Spinal cord (tissue), 10 donors: ENCODE measurements around the gene STK36. TPM values are rescaled to one million over a fixed set of nuclear protein-coding genes. Genes with fewer than 3 reads are reported as not detected.

ENCODE experiments used
- DNase-seq, 6 donors: peaks; one replicate each; pipeline versions ENCODE4 v3.0.0 to v3.0.0-alpha.2; 2013 to 2015; ENCODE audit warnings: low spot score in 6 of 6, low read depth in 4 of 6
- H3K27ac ChIP-seq: one replicate; pipeline ENCODE4 v1.5.1; 2013; ENCODE audit warnings: low read depth, low read length, control low read depth
- H3K27me3 ChIP-seq: one replicate; pipeline ENCODE4 v1.6.1; 2013; ENCODE audit warnings: low read length; ENCODE audit not compliant: control insufficient read depth, insufficient read depth
- H3K36me3 ChIP-seq: one replicate; pipeline ENCODE4 v1.6.1; 2013; ENCODE audit warnings: low read length; ENCODE audit not compliant: control insufficient read depth, insufficient read depth
- H3K4me1 ChIP-seq: one replicate; pipeline ENCODE4 v1.6.1; 2013; ENCODE audit warnings: low read length; ENCODE audit not compliant: control insufficient read depth, insufficient read depth
- H3K4me3 ChIP-seq: one replicate; pipeline ENCODE4 v1.5.1; 2013; ENCODE audit warnings: low read depth, low read length, control low read depth
- H3K9me3 ChIP-seq: one replicate; pipeline ENCODE4 v1.6.1; 2013; ENCODE audit warnings: low read length; ENCODE audit not compliant: control insufficient read depth, insufficient read depth
- WGBS: methylation state at CpG from one replicate; pipeline ENCODE4 v1.1.5; 2013; ENCODE audit warnings: missing lambda C conversion rate; ENCODE audit not compliant: insufficient coverage; 5-methylcytosine and 5-hydroxymethylcytosine counted together
- polyA plus RNA-seq, 2 donors: library from polyadenylated mRNA; unstranded; fragments of 120-200 nt; gene quantifications; one replicate each; pipeline ENCODE4 v1.2.1, GENCODE V29; 2013; ENCODE audit not compliant: insufficient read length in 2 of 2
- total RNA-seq, 2 donors: library from RNA; depleted of rRNA in 1 of 2; stranded (reverse); fragments of 120-200 nt in 1 of 2; fragments of >200 nt in 1 of 2; gene quantifications; one replicate each; pipeline versions ENCODE4 v1.2.3 to v1.2.4, GENCODE V29; 2013 to 2014
- donor health status: healthy.

Gene STK36
- total and polyA plus RNA-seq, 4 donors, result 24.9 to 89.1 (median 61.7) TPM

GRCh38 chr2:218713922-218714321, 42.0 kb downstream of the STK36 start:
- peaks cover 9% of the 10 kb centered on the region for H3K36me3 ChIP-seq
- DNase-seq, result no peak
- no peaks in the 10 kb centered on the region for H3K27me3 ChIP-seq
- H3K4me3 ChIP-seq, result no peak overlapping the region
- peaks cover 14% of the 10 kb centered on the region for H3K4me1 ChIP-seq
- H3K27ac ChIP-seq, result no peak overlapping the region
- no peaks in the 10 kb centered on the region for H3K9me3 ChIP-seq
- 94% methylated on average over 2 of the region's 2 CpGs for WGBS

- Histone ChIP-seq H3K36me3 (peaks cover 9% of the 10 kb centered on the region), H3K4me1 (peaks cover 7% of the 10 kb centered on the region), H3K27me3 (no peaks in the 10 kb centered on the region), H3K9me3 (no peaks in the 10 kb centered on the region), H3K27ac (no peak overlapping the region), H3K4me3 (no peak overlapping the region)
- 100% methylated on average over 1 of the region's 4 CpGs for WGBS
- peak in 1 of 6 donors; percentile 70 for DNase-seq
Observed at GRCh38 chr2:218716070-218716469, 44.2 kb downstream of the STK36 start.

GRCh38 chr2:218717262-218717661, 45.4 kb downstream of the STK36 start:
- Histone ChIP-seq H3K4me1 (peaks cover 4% of the 10 kb centered on the region), H3K27ac (no peak overlapping the region), H3K36me3 (peaks cover 9% of the 10 kb centered on the region), H3K9me3 (no peaks in the 10 kb centered on the region), H3K27me3 (no peaks in the 10 kb centered on the region), H3K4me3 (no peak overlapping the region)
- no CpG with 5 or more reads among the region's 3 CpGs for WGBS
- no peak for DNase-seq

GRCh38 chr2:218718058-218718457, 46.2 kb downstream of the STK36 start:
- Histone ChIP-seq H3K4me1 (no peaks in the 10 kb centered on the region), H3K27ac (no peak overlapping the region), H3K4me3 (no peak overlapping the region), H3K27me3 (no peaks in the 10 kb centered on the region), H3K9me3 (no peaks in the 10 kb centered on the region), H3K36me3 (peaks cover 9% of the 10 kb centered on the region)
- 92% methylated on average over 3 of the region's 7 CpGs for WGBS
- DNase-seq, result no peak

GRCh38 chr2:218719457-218719856, 47.6 kb downstream of the STK36 start:
- whole genome bisulfite sequencing, result 100% methylated on average over 1 of the region's 3 CpGs
- Histone ChIP-seq H3K4me3 (no peak overlapping the region), H3K27me3 (no peaks in the 10 kb centered on the region), H3K9me3 (no peaks in the 10 kb centered on the region), H3K27ac (no peak overlapping the region), H3K4me1 (no peaks in the 10 kb centered on the region), H3K36me3 (peaks cover 9% of the 10 kb centered on the region)
- DNase-seq, result no peak

DNA sequence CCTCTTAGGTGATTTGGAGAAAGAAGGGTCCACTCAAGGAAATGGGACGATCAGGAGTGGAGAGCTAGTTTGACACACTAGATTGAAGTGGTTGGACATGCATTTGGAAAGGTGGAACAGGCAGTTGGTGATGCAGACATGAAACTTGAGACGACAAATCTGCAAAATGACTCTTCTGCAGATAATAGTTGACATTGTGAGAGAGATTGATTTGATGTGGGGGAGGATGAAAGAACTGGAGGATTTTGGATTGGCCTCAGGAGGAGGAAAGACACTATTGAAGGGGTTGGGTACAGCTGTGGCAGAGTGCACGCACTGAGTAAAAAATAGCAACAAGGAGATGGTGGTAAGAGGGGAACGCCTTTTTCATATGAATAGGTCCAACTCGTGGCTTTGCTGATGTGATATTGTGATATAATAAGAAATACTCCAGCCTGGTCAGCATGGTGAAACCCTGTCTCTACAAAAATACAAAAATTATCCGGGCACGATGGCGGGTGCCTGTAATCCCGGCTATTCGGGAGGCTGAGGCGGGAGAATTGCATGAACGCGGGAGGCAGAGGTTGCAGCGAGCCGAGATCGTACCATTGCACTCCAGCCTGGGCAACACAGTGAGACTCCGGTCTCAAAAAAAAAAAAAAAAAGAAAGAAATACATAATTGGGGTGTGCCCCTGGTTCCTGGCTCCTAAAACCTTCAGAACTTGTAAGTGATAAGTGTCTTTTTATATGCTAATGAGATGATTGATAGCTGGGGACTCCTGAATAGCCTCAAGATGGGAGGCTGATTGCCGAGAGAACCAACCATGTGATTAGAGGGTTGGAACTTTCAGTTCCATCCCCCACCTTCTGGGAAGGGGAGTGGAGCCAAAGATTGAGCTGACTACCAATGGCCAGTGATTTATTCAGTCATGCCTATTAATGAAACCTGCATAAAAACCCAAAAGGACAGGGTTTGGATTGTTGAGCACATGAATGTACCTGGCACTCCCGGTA, 48.5 kb downstream of the STK36 start:
- Histone ChIP-seq H3K4me1 (no peaks in the 10 kb centered on the region), H3K27ac (no peak overlapping the region), H3K36me3 (peaks cover 9% of the 10 kb centered on the region), H3K27me3 (no peaks in the 10 kb centered on the region), H3K9me3 (no peaks in the 10 kb centered on the region), H3K4me3 (no peak overlapping the region)
- WGBS, result 90% methylated on average over 13 of the region's 19 CpGs
- DNase-seq, result no peak

DNA sequence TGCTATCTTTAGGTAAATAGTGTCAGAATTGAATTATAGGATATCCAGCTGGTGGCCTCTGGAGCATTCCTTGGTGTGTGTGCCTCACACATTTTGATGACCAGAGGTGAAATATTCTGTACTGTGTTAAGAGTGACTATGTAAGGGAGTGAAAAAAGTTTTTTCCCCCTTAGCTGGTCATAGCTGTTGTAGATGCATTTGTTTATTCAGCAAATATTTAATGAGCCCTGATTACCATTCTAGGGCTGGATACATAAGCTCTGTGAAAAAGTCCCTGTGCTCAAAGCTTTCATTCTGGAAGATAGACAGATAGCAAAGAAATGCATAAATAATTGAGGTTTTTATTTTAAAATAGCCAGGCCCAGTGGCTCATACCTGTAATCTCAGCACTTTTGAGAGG, 49.6 kb downstream of the STK36 start:
- no peaks in the 10 kb centered on the region for H3K4me1 ChIP-seq
- no peak overlapping the region for H3K27ac ChIP-seq
- H3K9me3 ChIP-seq, result peaks cover 8% of the 10 kb centered on the region
- no peaks in the 10 kb centered on the region for H3K27me3 ChIP-seq
- H3K36me3 ChIP-seq, result peaks cover 9% of the 10 kb centered on the region
- no peak overlapping the region for H3K4me3 ChIP-seq
- DNase-seq, result no peak

GRCh38 chr2:218721934-218722333, 50.0 kb downstream of the STK36 start:
- peaks cover 8% of the 10 kb centered on the region for H3K36me3 ChIP-seq
- peaks cover 8% of the 10 kb centered on the region for H3K9me3 ChIP-seq
- DNase-seq, result no peak
- WGBS, result 100% methylated on average over 1 of the region's 2 CpGs
- no peaks in the 10 kb centered on the region for H3K4me1 ChIP-seq
- no peak overlapping the region for H3K4me3 ChIP-seq
- no peaks in the 10 kb centered on the region for H3K27me3 ChIP-seq
- H3K27ac ChIP-seq, result no peak overlapping the region

DNA sequence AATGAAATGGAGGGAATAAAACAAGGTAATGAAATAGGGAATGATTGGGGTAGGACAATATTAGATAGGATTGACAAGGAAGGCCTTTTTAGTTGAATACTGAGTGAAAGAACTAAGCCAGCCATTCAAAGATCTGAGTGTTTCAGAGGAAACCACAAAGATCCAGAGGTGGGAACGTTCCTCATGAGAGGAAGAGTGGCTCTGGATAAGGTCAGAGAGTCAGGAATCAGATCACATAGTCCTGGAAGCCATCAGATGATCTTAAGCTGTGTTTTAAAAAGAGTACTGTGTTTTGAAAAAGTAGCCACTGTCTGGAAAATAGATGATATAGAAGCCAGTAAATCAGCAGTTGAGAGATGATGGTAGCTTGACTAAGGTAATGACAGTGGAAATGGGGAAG, 50.5 kb downstream of the STK36 start:
- no peak for DNase-seq
- H3K4me1 ChIP-seq, result no peaks in the 10 kb centered on the region
- H3K27me3 ChIP-seq, result no peaks in the 10 kb centered on the region
- peaks cover 8% of the 10 kb centered on the region for H3K9me3 ChIP-seq
- peaks cover 5% of the 10 kb centered on the region for H3K36me3 ChIP-seq
- H3K27ac ChIP-seq, result no peak overlapping the region
- no peak overlapping the region for H3K4me3 ChIP-seq
- WGBS, result 54% methylated on average over 1 of the region's 1 CpG
